Non-pigmented ciliary epithelial cell (primary cell): ENCODE measurements around the gene STPG4.
"Not testable (repeated sequence)": the region's sequence is repeated elsewhere in the genome, so short reads cannot be mapped to it uniquely, and the experiment has no call there.

Experiments used
- DNase-seq: peaks from one replicate; pipeline ENCODE4 v3.0.0-alpha.2; 2010; ENCODE audit warnings: low read depth

The STPG4 gene

GRCh38 chr2:47155091-47155876 lies at the start of gene STPG4:
Gene STPG4 (minus strand): TSS chr2:47155308. CDS start chr2:47155251, 57 bp downstream.
- no peak for DNase-seq

GRCh38 chr2:47204691-47205090 lies 49.6 kb upstream of the STPG4 start:
- DNase-seq = no peak

- no peak for DNase-seq
These were observed 48.9 kb upstream of the STPG4 start for GRCh38 chr2:47203995-47204394.

- no peak for DNase-seq
These were observed 46.1 kb upstream of the STPG4 start for GRCh38 chr2:47201224-47201623.

- peak; percentile 100 for DNase-seq
These were observed 43.9 kb upstream of the STPG4 start for GRCh38 chr2:47198985-47199451.

- DNase-seq = no peak
These were observed 41.4 kb upstream of the STPG4 start for GRCh38 chr2:47196499-47196898.

- no peak for DNase-seq
These were observed 40.9 kb upstream of the STPG4 start for GRCh38 chr2:47196046-47196445.

- DNase-seq = no peak
These were observed 40.0 kb upstream of the STPG4 start for GRCh38 chr2:47195148-47195547.

- DNase-seq = no peak
These were observed 39.3 kb upstream of the STPG4 start for GRCh38 chr2:47194410-47194809.

GRCh38 chr2:47193607-47194006 lies 38.5 kb upstream of the STPG4 start:
- no peak for DNase-seq

GRCh38 chr2:47190188-47190881 lies 35.2 kb upstream of the STPG4 start:
- peak; percentile 82 for DNase-seq

- peak; percentile 83 for DNase-seq
These were observed 34.5 kb upstream of the STPG4 start for GRCh38 chr2:47189635-47190034.

- DNase-seq = no peak
These were observed 32.0 kb upstream of the STPG4 start for GRCh38 chr2:47187069-47187468.

GRCh38 chr2:47186351-47186750 lies 31.2 kb upstream of the STPG4 start:
- no peak for DNase-seq

- DNase-seq = not testable (repeated sequence)
These were observed 30.0 kb upstream of the STPG4 start for GRCh38 chr2:47185098-47185497.

GRCh38 chr2:47181176-47181575 lies 26.1 kb upstream of the STPG4 start:
- DNase-seq = no peak

- DNase-seq = no peak
These were observed 25.4 kb upstream of the STPG4 start for GRCh38 chr2:47180531-47180930.

GRCh38 chr2:47179388-47179787 lies 24.3 kb upstream of the STPG4 start:
- DNase-seq = no peak

GRCh38 chr2:47178341-47178740 lies 23.2 kb upstream of the STPG4 start:
- no peak for DNase-seq

- no peak for DNase-seq
These were observed 22.0 kb upstream of the STPG4 start for GRCh38 chr2:47177043-47177565.

- DNase-seq = no peak
These were observed 19.7 kb upstream of the STPG4 start for GRCh38 chr2:47174733-47175361.

GRCh38 chr2:47173986-47174732 lies 19.1 kb upstream of the STPG4 start:
- DNase-seq = no peak
